Keratinocyte (primary cell): ENCODE measurements around the gene SCUBE1. TPM values are rescaled to one million over a fixed set of nuclear protein-coding genes. Genes with fewer than 3 reads are reported as not detected.

Experiments
- DNase-seq: peaks from one replicate; pipeline ENCODE4 v3.0.0-alpha.2; 2011; ENCODE audit warnings: low read depth, missing footprints, low spot score
- FAIRE-seq: peaks from 2 replicates; lab custom pipeline; 2011; peaks lifted over from hg19 to GRCh38; lab: Jason Lieb, UNC
- H2AFZ ChIP-seq: 2 replicates; pipeline ENCODE4 v1.6.0; 2012; ENCODE audit warnings: low read length, control low read depth, inconsistent platforms; ENCODE audit not compliant: control insufficient read depth
- H3K27ac ChIP-seq: 2 replicates; pipeline ENCODE4 v1.5.1; 2011; ENCODE audit warnings: low read length; ENCODE audit not compliant: control insufficient read depth, insufficient read depth
- H3K27me3 ChIP-seq: 3 replicates; pipeline ENCODE4 v1.6.0; 2011; ENCODE audit warnings: low read length; ENCODE audit not compliant: control insufficient read depth, insufficient read depth; ENCODE audit errors: extremely low read depth
- H3K36me3 ChIP-seq, 2 experiments: 2 replicates in 1 of 2; 3 replicates in 1 of 2; pipeline ENCODE4 v1.5.1; 2011; ENCODE audit warnings: low read length in 2 of 2, mild to moderate bottlenecking in 1 of 2; ENCODE audit not compliant: control insufficient read depth in 2 of 2, insufficient read depth in 2 of 2; ENCODE audit errors: extremely low read depth in 1 of 2
- H3K4me1 ChIP-seq: 3 replicates; pipeline ENCODE4 v1.5.1; 2011; ENCODE audit warnings: low read length; ENCODE audit not compliant: control insufficient read depth, insufficient read depth; ENCODE audit errors: extremely low read depth
- H3K4me2 ChIP-seq: 3 replicates; pipeline ENCODE4 v1.6.0; 2011; ENCODE audit warnings: low read depth, low read length; ENCODE audit not compliant: control insufficient read depth, insufficient read depth; ENCODE audit errors: extremely low read depth
- H3K4me3 ChIP-seq, 3 experiments: fragments of 200-600 bp in 1 of 3; sonication (generic) in 1 of 3; 2 replicates in 2 of 3; 3 replicates in 1 of 3; pipeline ENCODE4 v1.5.1; 2011 to 2016; ENCODE audit warnings: low read length in 3 of 3, mild to moderate bottlenecking in 3 of 3, control low read depth in 2 of 3, inconsistent platforms in 1 of 3, low read depth in 1 of 3, mixed read lengths in 1 of 3, mixed run types in 1 of 3, moderate library complexity in 1 of 3; ENCODE audit not compliant: control insufficient read depth in 2 of 3, insufficient read depth in 2 of 3; ENCODE audit errors: extremely low read depth in 1 of 3
- H3K79me2 ChIP-seq: 2 replicates; pipeline ENCODE4 v1.6.0; 2012; ENCODE audit warnings: low read length; ENCODE audit not compliant: control insufficient read depth, insufficient read depth
- H3K9ac ChIP-seq: 3 replicates; pipeline ENCODE4 v1.6.0; 2011; ENCODE audit warnings: low read length; ENCODE audit not compliant: control insufficient read depth, insufficient read depth; ENCODE audit errors: extremely low read depth
- H3K9me1 ChIP-seq: 3 replicates; pipeline ENCODE4 v1.6.0; 2011; ENCODE audit warnings: low read length; ENCODE audit not compliant: control insufficient read depth, insufficient read depth; ENCODE audit errors: extremely low read depth
- H3K9me3 ChIP-seq: 2 replicates; pipeline ENCODE4 v1.5.1; 2012; ENCODE audit warnings: low read depth, low read length; ENCODE audit not compliant: control insufficient read depth
- H4K20me1 ChIP-seq: 3 replicates; pipeline ENCODE4 v1.6.0; 2011; ENCODE audit warnings: low read length; ENCODE audit not compliant: control insufficient read depth, insufficient read depth; ENCODE audit errors: extremely low read depth
- CTCF ChIP-seq, 3 experiments: IDR thresholded peaks in 1 of 3; conservative IDR thresholded peaks in 1 of 3; optimal IDR thresholded peaks in 1 of 3; 2 replicates in 2 of 3; 3 replicates in 1 of 3; pipeline versions ENCODE3 to v1.5.1; 2011; ENCODE audit warnings: low read length in 3 of 3, mild to moderate bottlenecking in 3 of 3, moderate library complexity in 2 of 3, control low read depth in 1 of 3, inconsistent platforms in 1 of 3; ENCODE audit not compliant: insufficient read depth in 2 of 3; ENCODE audit errors: extremely low read depth in 1 of 3
- EZH2 ChIP-seq: IDR thresholded peaks from one replicate; pipeline ENCODE4 v1.6.1; 2012; ENCODE audit warnings: inconsistent platforms, mild to moderate bottlenecking, low read length, moderate library complexity
- dilution Hi-C: fragments of 300-500 bp; cut with MboI; formaldehyde crosslinking; loops from one replicate; pipeline ENCODE4 v1.7.0; 2020; ENCODE audit warnings: low sequenced_read_pairs; ENCODE audit not compliant: extremely low pct_ligation_motif_present
- polyA plus RNA-seq, 5 experiments: library from polyadenylated mRNA; depleted of rRNA in 3 of 5; stranded (reverse) in 3 of 5; stranded (forward) in 1 of 5; unstranded in 1 of 5; fragments of >200 nt; gene quantifications; 1 replicate in 1 of 5; 2 replicates in 3 of 5; 3 replicates in 1 of 5; pipeline versions ENCODE4 v1.2.1 to v1.2.3, GENCODE V29; 2011 to 2012; ENCODE audit warnings: missing spikeins in 2 of 5, low read depth in 1 of 5, low replicate concordance in 1 of 5

SCUBE1 gene
- polyA plus RNA-seq, 1 donor (not counting 4 experiments of a cell fraction or from before 2014, with no cell fraction given) = not detected

DNA sequence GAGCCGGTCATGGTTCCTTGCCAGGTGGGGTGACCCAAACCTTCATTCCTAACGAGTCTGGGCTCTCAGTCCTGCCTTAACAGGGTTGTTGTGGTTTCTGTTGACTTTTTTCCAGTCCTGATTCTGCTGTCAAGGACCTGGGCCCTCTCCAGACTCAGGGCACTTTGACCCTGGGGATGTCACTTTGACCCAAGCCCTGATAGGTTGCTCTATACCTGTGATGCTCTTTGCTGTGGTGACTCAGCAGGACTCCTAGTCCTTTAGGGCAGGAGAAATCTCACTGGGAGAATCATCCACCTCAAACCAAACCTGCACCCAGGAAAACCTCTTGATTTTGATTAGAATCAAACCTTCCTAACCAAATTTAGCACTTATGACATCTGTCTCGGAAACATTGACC, 48.1 kb upstream of the SCUBE1 start:
- no peak overlapping the region for H3K4me3 ChIP-seq
- no peak for DNase-seq
- peaks cover 23% of the 10 kb centered on the region for H3K27me3 ChIP-seq
- H3K9ac ChIP-seq = no peak overlapping the region
- no peaks in the 10 kb centered on the region for H3K4me1 ChIP-seq
- no peak for FAIRE-seq
- dilution Hi-C loops = no loop called here
- no peak overlapping the region for H3K4me2 ChIP-seq
- TF ChIP-seq CTCF (optimal IDR thresholded peaks at IDR 0.05 in 1 of 3, IDR thresholded peaks at IDR 0.05 in 1 of 3, conservative IDR thresholded peaks at IDR 0.05 in 1 of 3; ENCODE audit: extremely low read depth in 1 of 3, insufficient read depth in 2 of 3, low read length in 3 of 3) (no peak), EZH2 (no peak)
- H3K9me3 ChIP-seq = no peaks in the 10 kb centered on the region
- H2AFZ ChIP-seq = no peak overlapping the region
- no peaks in the 10 kb centered on the region for H3K36me3 ChIP-seq
- H4K20me1 ChIP-seq = no peaks in the 10 kb centered on the region
- H3K79me2 ChIP-seq = no peaks in the 10 kb centered on the region
- H3K9me1 ChIP-seq = no peaks in the 10 kb centered on the region
- no peak overlapping the region for H3K27ac ChIP-seq

GRCh38 chr22:43390872-43391271, 47.7 kb upstream of the SCUBE1 start:
- H3K36me3 ChIP-seq = no peaks in the 10 kb centered on the region
- H3K4me1 ChIP-seq = no peaks in the 10 kb centered on the region
- no peak overlapping the region for H3K4me2 ChIP-seq
- H4K20me1 ChIP-seq = no peaks in the 10 kb centered on the region
- FAIRE-seq (no peak), DNase-seq (no peak)
- no peak overlapping the region for H3K4me3 ChIP-seq
- no peak overlapping the region for H2AFZ ChIP-seq
- no peaks in the 10 kb centered on the region for H3K9me1 ChIP-seq
- dilution Hi-C loops = no loop called here
- no peaks in the 10 kb centered on the region for H3K79me2 ChIP-seq
- no peak overlapping the region for H3K9ac ChIP-seq
- no peak for TF ChIP-seq CTCF (optimal IDR thresholded peaks at IDR 0.05 in 1 of 3, IDR thresholded peaks at IDR 0.05 in 1 of 3, conservative IDR thresholded peaks at IDR 0.05 in 1 of 3; ENCODE audit: extremely low read depth in 1 of 3, insufficient read depth in 2 of 3, low read length in 3 of 3)
- no peak overlapping the region for H3K27ac ChIP-seq
- H3K27me3 ChIP-seq = peaks cover 23% of the 10 kb centered on the region
- H3K9me3 ChIP-seq = no peaks in the 10 kb centered on the region
